ENCODE measurements around the gene PRM1.

Gene PRM1

GRCh38 chr16:11314309-11314894 lies 33.3 kb upstream of the PRM1 start:
- TF ChIP-seq CTCF (IDR thresholded peaks at IDR 0.05; ENCODE audit: extremely low read depth, insufficient read depth, missing control alignments) = no peak
- DNase-seq (ENCODE audit: low spot score) = no peak
- in situ Hi-C loops (cut with MboI; ENCODE audit: low pct_unique_long_range_greater_than_20kb, low sequenced_read_pairs, unreplicated experiment) = no loop called here

DNA sequence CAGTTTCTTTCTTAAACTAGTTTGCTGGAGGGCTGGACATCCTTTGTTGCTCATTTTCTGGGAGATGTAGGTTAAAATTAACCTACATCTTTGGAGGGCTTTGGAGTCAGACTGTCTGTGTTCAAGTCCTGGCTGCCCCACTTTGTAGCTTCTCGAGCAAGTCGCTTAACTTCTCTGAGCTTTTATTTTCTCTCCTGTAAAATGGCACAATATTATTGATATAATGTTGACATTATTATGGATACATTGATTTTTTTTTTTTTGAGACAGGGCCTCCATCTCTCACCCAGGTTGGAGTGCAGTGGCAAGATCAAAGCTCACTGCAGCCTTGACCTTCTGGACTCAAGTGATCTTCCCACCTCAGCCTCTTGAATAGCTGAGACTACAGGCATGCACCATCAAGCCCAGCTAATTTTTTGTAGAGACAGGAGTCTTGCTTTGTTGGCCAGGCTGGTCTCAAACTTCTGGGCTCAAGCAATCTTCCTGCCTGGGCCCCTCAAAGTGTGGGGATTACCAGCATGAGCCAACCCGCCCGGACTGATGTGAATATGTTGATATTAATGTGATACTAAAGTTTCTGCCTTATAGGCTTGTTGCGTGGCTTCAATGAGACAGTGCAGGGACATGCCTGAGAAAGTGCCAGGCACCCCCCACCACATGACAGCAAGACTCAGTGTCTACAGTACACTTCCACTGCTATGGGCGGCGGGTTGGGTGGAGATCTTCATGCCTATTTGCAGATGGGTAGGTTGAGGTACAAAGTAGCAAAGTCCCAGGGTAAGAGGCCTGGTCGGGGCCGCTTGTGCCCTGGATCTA lies 32.6 kb upstream of the PRM1 start:
- no peak for DNase-seq (ENCODE audit: low spot score)
- TF ChIP-seq CTCF (IDR thresholded peaks at IDR 0.05; ENCODE audit: extremely low read depth, insufficient read depth, missing control alignments) = no peak

GRCh38 chr16:11312718-11313492 lies 31.8 kb upstream of the PRM1 start:
- in situ Hi-C loops (cut with MboI; ENCODE audit: low pct_unique_long_range_greater_than_20kb, low sequenced_read_pairs, unreplicated experiment) = no loop called here
- no peak for TF ChIP-seq CTCF (IDR thresholded peaks at IDR 0.05; ENCODE audit: extremely low read depth, insufficient read depth, missing control alignments)
- no peak for DNase-seq (ENCODE audit: low spot score)

More for the DNA sequence above, 32.6 kb upstream of the PRM1 start:
- in situ Hi-C loops (cut with MboI; ENCODE audit: low pct_unique_long_range_greater_than_20kb, low sequenced_read_pairs, unreplicated experiment) = no loop called here

- in situ Hi-C loops (cut with MboI; ENCODE audit: low pct_unique_long_range_greater_than_20kb, low sequenced_read_pairs, unreplicated experiment) = no loop called here
- peak; percentile 79 for DNase-seq (ENCODE audit: low spot score)
- no peak for TF ChIP-seq CTCF (IDR thresholded peaks at IDR 0.05; ENCODE audit: extremely low read depth, insufficient read depth, missing control alignments)
Observed at GRCh38 chr16:11310997-11311561, 29.9 kb upstream of the PRM1 start.

- no peak for TF ChIP-seq CTCF (IDR thresholded peaks at IDR 0.05; ENCODE audit: extremely low read depth, insufficient read depth, missing control alignments)
- DNase-seq (ENCODE audit: low spot score) = no peak
- in situ Hi-C loops (cut with MboI; ENCODE audit: low pct_unique_long_range_greater_than_20kb, low sequenced_read_pairs, unreplicated experiment) = no loop called here
Observed at GRCh38 chr16:11310634-11310977, 29.5 kb upstream of the PRM1 start.

DNA sequence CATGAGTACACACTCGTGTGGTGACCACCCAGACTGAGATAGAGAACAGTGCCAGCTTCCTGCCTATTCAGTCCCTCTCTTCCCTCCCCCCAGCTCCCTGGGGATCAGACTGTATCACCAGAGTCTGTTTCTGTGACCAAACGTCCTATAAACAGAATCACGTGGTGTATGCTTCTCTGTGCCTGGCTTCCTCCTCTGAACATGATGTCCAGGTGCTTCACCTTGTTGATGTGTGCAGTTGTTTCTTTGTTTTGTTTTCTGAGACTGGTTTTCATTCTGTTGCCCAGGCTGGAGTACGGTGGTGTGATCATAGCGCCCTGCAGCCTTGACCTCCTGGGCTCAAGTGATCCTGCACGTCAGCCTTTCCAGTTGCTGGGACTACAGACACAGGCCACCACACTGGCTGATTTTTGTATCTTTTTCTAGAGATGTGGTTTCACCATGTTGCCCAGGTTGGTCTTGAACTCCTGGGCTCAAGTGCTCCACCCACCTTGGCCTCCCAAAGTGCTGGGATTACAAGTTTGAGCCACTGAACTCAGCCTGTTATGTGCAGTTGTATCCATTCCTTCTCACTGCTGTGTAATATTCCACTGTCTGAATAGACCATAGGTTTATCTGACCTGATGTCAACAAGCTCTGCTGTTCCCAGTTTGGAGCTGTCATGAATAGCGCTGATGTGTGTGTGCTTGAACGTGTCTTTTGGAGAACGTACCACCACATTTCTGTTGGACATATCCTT lies 28.9 kb upstream of the PRM1 start:
- in situ Hi-C loops (cut with MboI; ENCODE audit: low pct_unique_long_range_greater_than_20kb, low sequenced_read_pairs, unreplicated experiment) = no loop called here
- TF ChIP-seq CTCF (IDR thresholded peaks at IDR 0.05; ENCODE audit: extremely low read depth, insufficient read depth, missing control alignments) = no peak
- no peak for DNase-seq (ENCODE audit: low spot score)

Data from GM13977 (cell line).